ENCODE data around the gene CCDC9. TPM values are rescaled to one million over a fixed set of nuclear protein-coding genes. Genes with fewer than 3 reads are reported as not detected.

Gene CCDC9
- polyA plus RNA-seq, 3 donors = 6.3 to 10.0 (median 7.6) TPM

DNA sequence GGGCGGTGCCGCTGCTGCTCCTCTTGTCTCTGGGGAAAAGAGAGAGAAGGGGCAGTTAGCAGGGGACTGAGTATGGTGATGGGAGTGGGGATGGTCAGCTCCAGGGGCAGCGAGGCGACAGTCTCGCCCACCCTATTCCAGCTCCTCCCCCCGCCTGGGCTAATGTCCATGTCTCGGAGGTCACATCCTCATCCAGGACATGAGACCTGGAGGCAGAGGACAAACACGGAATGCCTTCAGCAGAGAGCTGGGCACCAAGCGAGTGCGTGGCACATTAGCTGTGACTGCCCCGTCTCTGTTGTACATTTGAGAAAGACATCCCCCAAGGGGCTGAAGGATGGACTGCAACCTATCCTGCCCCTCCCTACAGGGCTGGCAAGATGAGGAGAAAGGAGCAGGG, 34.4 kb upstream of the CCDC9 start:
- Histone ChIP-seq H3K4me2 (replicated peaks; ENCODE audit: extremely low read depth, low read length, poor library complexity, severe bottlenecking) (no peak overlapping the region), H3K9me3 (replicated peaks in 1 of 2; ENCODE audit: control insufficient read depth in 1 of 2, insufficient read depth in 1 of 2, low read length in 2 of 2) (no peaks in the 10 kb centered on the region), H3K27ac (ENCODE audit: low read depth in 1 of 2, low read length in 2 of 2) (no peak overlapping the region), H3K4me3 (replicated peaks in 1 of 3; ENCODE audit: low read depth in 2 of 3, low read length in 3 of 3) (no peak overlapping the region), H3K27me3 (ENCODE audit: control insufficient read depth in 2 of 2, insufficient read depth in 2 of 2, low read length in 2 of 2) (no peaks in the 10 kb centered on the region), H3K4me1 (ENCODE audit: control insufficient read depth in 1 of 2, insufficient read depth in 2 of 2, low read length in 2 of 2) (peaks cover 12 to 17% of the 10 kb centered on the region in 2 donors), H3K9ac (ENCODE audit: insufficient read depth, low read length, poor library complexity, severe bottlenecking) (no peak overlapping the region), H3K36me3 (replicated peaks in 1 of 2; ENCODE audit: control insufficient read depth in 1 of 2, insufficient read depth in 2 of 2, low read length in 2 of 2) (peaks cover 21 to 27% of the 10 kb centered on the region in 2 donors), H4K20me1 (ENCODE audit: insufficient read depth, low read length) (peaks cover 27% of the 10 kb centered on the region), H2AFZ (ENCODE audit: insufficient read depth, low read depth, low read length, poor library complexity, severe bottlenecking) (no peak overlapping the region), H3K79me2 (ENCODE audit: insufficient read depth, low read length) (peaks cover 3% of the 10 kb centered on the region)
- peaks cover 8% of the 10 kb centered on the region for H3K4me1 Mint-ChIP-seq
- H3K27me3 Mint-ChIP-seq (ENCODE audit: low read depth in 3 of 3) = peaks cover 0 to 1% (median 0%) of the 10 kb centered on the region in 3 donors
- peaks cover 0 to 2% (median 0%) of the 10 kb centered on the region in 7 donors for H3K9me3 Mint-ChIP-seq
- intact Hi-C loops (cut with micrococcal nuclease) = no loop called here
- H3K36me3 Mint-ChIP-seq = peaks cover 27 to 45% of the 10 kb centered on the region in 2 donors
- WGBS (ENCODE audit: insufficient coverage) = 100% methylated on average over 6 of the region's 11 CpGs
- no peak for DNase-seq
- no peak for TF ChIP-seq CTCF (IDR thresholded peaks at IDR 0.05)
- no peak overlapping the region for H3K4me3 Mint-ChIP-seq
- no peak overlapping the region for H3K27ac Mint-ChIP-seq

DNA sequence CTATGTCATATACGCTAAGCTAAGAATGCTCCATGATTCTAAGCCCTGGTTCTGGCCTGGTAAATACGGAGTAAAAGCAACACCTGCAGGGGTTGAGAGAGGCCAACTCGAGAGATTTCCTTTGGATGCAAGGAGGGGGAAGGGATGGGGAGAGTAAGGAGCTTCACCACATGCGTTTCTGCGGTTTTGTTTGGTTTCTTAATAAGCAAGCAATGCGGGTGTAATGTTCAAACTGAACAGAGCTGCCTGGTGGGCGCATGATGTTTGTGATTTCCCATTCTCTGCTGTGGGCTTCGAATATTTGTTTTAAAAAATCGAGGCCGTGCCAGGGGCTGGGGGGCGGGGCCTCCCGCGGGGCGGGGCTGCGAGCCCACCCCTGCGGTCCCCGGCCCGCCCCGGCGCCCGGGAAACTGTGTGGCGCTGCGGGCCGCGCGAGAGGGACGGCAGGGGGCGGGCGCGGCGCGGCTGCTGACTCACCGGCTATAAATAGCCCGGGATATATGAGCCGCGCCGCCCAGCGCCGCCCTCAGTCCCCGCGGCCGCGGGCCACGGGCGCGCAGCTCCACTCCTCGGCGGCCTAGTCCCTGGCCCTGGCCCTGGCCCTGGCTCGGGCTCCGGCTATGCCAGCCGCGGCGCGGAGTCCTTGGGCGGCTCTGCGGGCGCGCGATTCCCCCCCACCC, 30.4 kb upstream of the CCDC9 start:
- Histone ChIP-seq H3K9me3 (replicated peaks in 1 of 2; ENCODE audit: control insufficient read depth in 1 of 2, insufficient read depth in 1 of 2, low read length in 2 of 2) (no peaks in the 10 kb centered on the region), H3K36me3 (replicated peaks in 1 of 2; ENCODE audit: control insufficient read depth in 1 of 2, insufficient read depth in 2 of 2, low read length in 2 of 2) (peaks cover 20 to 22% of the 10 kb centered on the region in 2 donors), H3K4me3 (replicated peaks in 1 of 3; ENCODE audit: low read depth in 2 of 3, low read length in 3 of 3) (peak overlapping the region; percentile 51 to 99 (median 70)), H4K20me1 (ENCODE audit: insufficient read depth, low read length) (peaks cover 46% of the 10 kb centered on the region), H3K27ac (ENCODE audit: low read depth in 1 of 2, low read length in 2 of 2) (peak overlapping the region; percentile 86 to 96), H2AFZ (ENCODE audit: insufficient read depth, low read depth, low read length, poor library complexity, severe bottlenecking) (no peak overlapping the region), H3K9ac (ENCODE audit: insufficient read depth, low read length, poor library complexity, severe bottlenecking) (peak overlapping the region; percentile 89), H3K79me2 (ENCODE audit: insufficient read depth, low read length) (peaks cover 14% of the 10 kb centered on the region), H3K4me1 (ENCODE audit: control insufficient read depth in 1 of 2, insufficient read depth in 2 of 2, low read length in 2 of 2) (peaks cover 40 to 50% of the 10 kb centered on the region in 2 donors), H3K4me2 (replicated peaks; ENCODE audit: extremely low read depth, low read length, poor library complexity, severe bottlenecking) (peak overlapping the region; percentile 82), H3K27me3 (ENCODE audit: control insufficient read depth in 2 of 2, insufficient read depth in 2 of 2, low read length in 2 of 2) (no peaks in the 10 kb centered on the region)
- Mint-ChIP-seq H3K4me1 (peaks cover 12% of the 10 kb centered on the region), H3K27me3 (ENCODE audit: low read depth in 3 of 3) (peaks cover 0 to 2% (median 0%) of the 10 kb centered on the region in 3 donors), H3K27ac (peak overlapping the region; percentile 62 to 99 (median 97)), H3K36me3 (peaks cover 20 to 37% of the 10 kb centered on the region in 2 donors), H3K9me3 (peaks cover 0 to 2% (median 0%) of the 10 kb centered on the region in 7 donors), H3K4me3 (peak overlapping the region; percentile 87 to 88)
- 2% methylated on average over 57 of the region's 59 CpGs for WGBS (ENCODE audit: insufficient coverage)
- intact Hi-C loops (cut with micrococcal nuclease) = loop anchor here in 1 of 2 donors (2.0 kb wide), 1 partner anchor 15 kb away; no protein-coding TSS in a partner anchor
- peak; percentile 84 to 91 (median 87) for DNase-seq
- peak; percentile 71 for TF ChIP-seq CTCF (IDR thresholded peaks at IDR 0.05)
